ENCODE results near the gene DZIP3.
"Not testable (repeated sequence)": the region's sequence is repeated elsewhere in the genome, so short reads cannot be mapped to it uniquely, and the experiment has no call there.

DZIP3 gene

GRCh38 chr3:108595321-108595720, 5.8 kb downstream of the DZIP3 start:
- no peak for FAIRE-seq
- DNase-seq (ENCODE audit: extremely low spot score, insufficient read length, low read depth): no peak

- no peak for DNase-seq (ENCODE audit: extremely low spot score, insufficient read length, low read depth)
- FAIRE-seq: no peak
Measured at GRCh38 chr3:108598375-108598774, 8.9 kb downstream of the DZIP3 start.

DNA sequence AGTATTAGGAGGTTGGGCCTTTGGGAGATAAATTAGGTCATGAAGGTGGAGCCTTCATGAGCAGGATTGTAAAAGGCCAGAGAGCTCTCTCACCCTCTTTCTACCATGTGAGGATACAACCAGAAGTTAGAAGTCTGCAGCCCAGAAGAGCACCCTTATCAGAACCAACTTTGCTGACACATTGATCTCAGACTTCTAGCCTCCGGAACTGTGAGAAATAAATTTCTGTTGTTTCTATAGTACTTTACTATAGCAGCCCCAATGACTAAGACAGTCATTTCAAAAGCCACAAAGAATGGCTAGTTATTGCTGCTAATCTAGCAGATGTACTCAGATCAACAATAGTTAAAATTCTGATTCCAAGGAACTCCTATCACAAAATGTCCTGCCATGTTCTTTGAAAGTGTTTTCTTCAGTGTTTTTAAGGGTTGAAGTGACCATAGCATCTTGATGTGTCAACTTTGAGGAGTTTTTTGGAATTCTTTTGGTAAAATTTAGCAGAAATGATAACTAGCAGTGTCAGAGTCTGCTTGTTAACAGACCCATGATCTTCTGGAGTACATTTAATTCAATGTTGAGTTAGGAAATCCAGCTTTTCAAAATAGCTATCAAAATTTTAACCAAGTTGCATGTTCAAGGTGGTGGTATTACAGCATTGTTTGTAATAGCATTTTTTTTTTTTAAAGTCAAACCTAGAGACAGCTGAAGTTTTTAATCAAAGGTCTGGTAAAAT, 10.3 kb downstream of the DZIP3 start:
- FAIRE-seq (no peak), DNase-seq (ENCODE audit: extremely low spot score, insufficient read length, low read depth) (no peak)

DNA sequence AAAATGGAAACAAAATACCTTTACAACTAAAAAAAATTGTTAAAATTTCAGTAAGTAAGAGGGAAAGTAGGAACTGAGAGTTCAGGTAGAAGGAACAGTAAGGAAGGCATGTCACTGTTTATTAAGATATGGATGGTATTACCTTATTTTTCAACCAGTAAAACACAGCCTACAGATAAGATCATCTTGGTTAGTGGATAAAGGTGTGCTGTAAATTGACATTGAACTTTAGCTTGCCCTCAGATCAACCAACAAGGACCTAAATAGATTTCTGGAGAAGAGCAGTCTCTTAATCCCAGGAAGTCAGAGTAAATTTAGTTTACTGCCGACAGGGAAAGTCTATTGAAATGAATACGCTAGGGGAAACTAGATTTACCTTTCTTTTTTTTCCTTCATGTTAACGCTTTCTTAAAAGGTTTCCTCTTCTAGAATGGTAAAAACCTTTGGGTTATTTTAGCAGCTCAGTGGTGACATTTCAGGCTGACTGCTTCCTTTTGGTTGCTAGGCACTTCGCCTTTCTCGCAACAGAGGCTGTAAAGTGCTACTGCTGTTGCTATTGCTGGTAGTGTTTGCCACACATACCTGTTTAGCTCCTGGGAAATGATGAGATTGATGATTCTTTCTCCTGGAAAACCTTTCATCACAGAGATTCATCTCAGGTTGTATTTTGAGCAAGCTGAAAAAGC, 12.9 kb downstream of the DZIP3 start:
- no peak for DNase-seq (ENCODE audit: extremely low spot score, insufficient read length, low read depth)
- peak; percentile 51 for FAIRE-seq

DNA sequence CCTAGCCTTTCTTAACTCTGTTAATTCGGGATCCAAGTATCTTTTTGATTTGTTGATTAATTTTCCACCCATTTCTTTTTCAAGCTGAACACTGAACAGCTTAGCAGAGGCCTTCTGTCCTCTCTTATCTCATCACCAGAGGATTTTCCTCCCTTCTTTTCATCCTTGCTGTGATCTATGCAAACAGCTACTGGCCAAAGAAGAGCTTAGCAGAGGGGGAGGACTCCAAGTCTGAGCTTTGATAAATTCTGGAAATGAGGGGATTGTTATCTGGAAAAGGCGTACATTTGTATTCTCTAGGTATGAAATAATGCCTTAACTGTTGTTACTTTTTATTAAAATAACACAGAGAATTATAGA, 13.4 kb downstream of the DZIP3 start:
- no peak for DNase-seq (ENCODE audit: extremely low spot score, insufficient read length, low read depth)
- no peak for FAIRE-seq

- FAIRE-seq (peak; percentile 50), DNase-seq (ENCODE audit: extremely low spot score, insufficient read length, low read depth) (no peak)
Measured at GRCh38 chr3:108603691-108604090, 14.2 kb downstream of the DZIP3 start.

GRCh38 chr3:108605028-108605427, 15.5 kb downstream of the DZIP3 start:
- DNase-seq (ENCODE audit: extremely low spot score, insufficient read length, low read depth) (no peak), FAIRE-seq (no peak)

- no peak for FAIRE-seq
- no peak for DNase-seq (ENCODE audit: extremely low spot score, insufficient read length, low read depth)
Measured at GRCh38 chr3:108605491-108605890, 16.0 kb downstream of the DZIP3 start.

GRCh38 chr3:108608750-108609149, 19.2 kb downstream of the DZIP3 start:
- FAIRE-seq: no peak
- DNase-seq (ENCODE audit: extremely low spot score, insufficient read length, low read depth): no peak

DNA sequence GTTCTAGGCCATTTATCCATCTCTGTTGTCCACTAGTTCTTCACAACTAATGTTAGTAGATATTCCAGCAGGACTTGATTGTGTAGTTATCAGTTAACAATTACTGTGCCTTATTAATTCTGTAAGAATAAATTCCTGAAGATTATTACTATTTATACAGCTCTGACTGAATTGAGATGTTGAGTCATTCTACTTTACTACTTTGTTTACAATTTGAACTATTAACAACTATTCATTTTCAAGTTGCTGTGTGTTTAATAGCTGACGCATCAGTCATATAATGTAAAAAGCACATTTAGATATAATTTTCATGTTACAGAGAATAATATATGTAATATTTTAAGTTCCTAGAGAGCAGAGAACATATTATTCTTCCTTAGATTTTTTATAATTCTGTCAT, 21.1 kb downstream of the DZIP3 start:
- DNase-seq (ENCODE audit: extremely low spot score, insufficient read length, low read depth): no peak
- FAIRE-seq: no peak

DNA sequence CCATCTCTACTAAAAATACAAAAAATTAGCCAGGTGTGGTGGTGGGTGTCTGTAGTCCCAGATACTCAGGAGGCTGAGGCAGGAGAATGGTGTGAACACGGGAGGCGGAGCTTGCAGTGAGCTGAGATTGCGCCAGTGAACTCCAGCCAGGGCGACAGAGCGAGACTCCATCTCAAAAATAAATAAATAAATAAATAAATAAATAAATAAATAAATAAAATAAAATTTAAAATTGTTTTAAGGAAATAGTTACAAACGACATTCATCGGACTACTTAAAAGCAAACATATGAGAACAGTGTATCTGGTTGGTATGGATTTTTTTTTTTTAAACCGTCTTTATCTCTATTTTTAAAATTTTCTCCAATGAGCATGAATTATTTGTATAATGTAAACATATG, 26.6 kb downstream of the DZIP3 start:
- not testable (repeated sequence) for FAIRE-seq; DNase-seq (ENCODE audit: extremely low spot score, insufficient read length, low read depth)

GRCh38 chr3:108620250-108620649, 30.7 kb downstream of the DZIP3 start:
- DNase-seq (ENCODE audit: extremely low spot score, insufficient read length, low read depth) (no peak), FAIRE-seq (no peak)

GRCh38 chr3:108623504-108623903, 34.0 kb downstream of the DZIP3 start:
- FAIRE-seq: no peak
- DNase-seq (ENCODE audit: extremely low spot score, insufficient read length, low read depth): no peak

DNA sequence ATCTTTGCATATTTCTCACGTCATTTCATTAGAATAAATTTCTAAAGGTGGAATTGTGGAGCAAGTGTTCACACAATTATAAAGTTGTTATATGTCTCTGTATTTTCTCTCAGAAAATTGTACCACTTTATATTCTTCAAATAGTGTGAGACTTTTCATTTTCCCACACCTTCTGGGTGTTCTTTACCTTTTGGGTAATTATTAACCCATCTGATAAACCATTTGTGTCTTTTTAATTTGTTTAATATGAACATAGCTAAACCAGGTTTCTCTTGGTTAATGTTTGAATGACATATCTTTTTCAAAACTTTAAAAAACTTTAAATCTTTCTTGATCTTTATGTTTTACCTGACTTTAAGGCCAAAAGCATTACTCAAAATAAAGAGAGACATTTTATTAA, 40.5 kb downstream of the DZIP3 start:
- FAIRE-seq (no peak), DNase-seq (ENCODE audit: extremely low spot score, insufficient read length, low read depth) (no peak)

DNA sequence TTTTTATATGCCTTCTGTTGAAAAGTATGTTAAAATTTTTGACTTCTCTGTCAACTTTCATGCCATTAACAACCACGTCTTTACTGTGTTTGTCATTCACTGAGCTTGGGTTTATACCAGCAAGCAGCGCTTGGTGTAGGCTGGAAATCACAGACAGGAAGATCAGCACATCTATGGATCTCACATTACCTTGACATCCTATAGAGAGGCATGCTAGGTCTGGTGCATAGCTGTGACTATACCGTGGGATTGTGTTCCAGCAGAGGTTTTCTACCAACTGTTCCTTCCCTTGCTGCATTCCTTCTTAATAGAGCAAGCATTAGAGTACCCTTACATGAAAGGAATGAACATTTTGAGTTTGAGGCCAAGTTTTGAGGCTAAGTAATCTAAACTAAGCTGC, 53.0 kb downstream of the DZIP3 start:
- DNase-seq (ENCODE audit: extremely low spot score, insufficient read length, low read depth): no peak
- FAIRE-seq: no peak

DNA sequence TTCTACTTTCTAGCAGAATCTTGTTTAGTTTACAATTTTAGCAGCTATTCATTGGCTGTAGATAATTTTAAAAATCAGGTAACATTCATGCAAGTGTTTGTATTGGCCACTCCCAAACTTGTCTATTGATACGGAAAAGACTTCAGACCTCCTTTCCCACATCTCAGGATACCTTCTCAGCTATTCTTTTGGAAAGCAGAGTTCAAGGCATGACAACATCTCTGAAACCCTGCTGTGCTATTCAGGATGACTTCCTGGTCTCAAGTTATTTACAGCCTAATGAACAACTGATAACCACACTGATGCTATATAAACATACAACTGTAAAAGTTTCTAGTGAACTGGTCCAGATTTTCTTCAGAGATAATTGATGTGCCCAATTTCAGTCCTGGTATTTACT, 55.8 kb downstream of the DZIP3 start:
- DNase-seq (ENCODE audit: extremely low spot score, insufficient read length, low read depth): no peak
- FAIRE-seq: no peak

- FAIRE-seq; DNase-seq (ENCODE audit: extremely low spot score, insufficient read length, low read depth): not testable (repeated sequence)
Measured at GRCh38 chr3:108655664-108656063, 66.1 kb downstream of the DZIP3 start.

GRCh38 chr3:108661699-108662098, 72.2 kb downstream of the DZIP3 start:
- DNase-seq (ENCODE audit: extremely low spot score, insufficient read length, low read depth): no peak
- FAIRE-seq: no peak

GRCh38 chr3:108662142-108662738, 72.7 kb downstream of the DZIP3 start:
- peak; percentile 9 for DNase-seq (ENCODE audit: extremely low spot score, insufficient read length, low read depth)
- peak; percentile 90 for FAIRE-seq

GRCh38 chr3:108664266-108664665, 74.7 kb downstream of the DZIP3 start:
- no peak for FAIRE-seq
- DNase-seq (ENCODE audit: extremely low spot score, insufficient read length, low read depth): no peak

GRCh38 chr3:108667312-108667711, 77.8 kb downstream of the DZIP3 start:
- no peak for DNase-seq (ENCODE audit: extremely low spot score, insufficient read length, low read depth)
- FAIRE-seq: no peak
